ENCODE results near the gene SELPLG. TPM values are rescaled to one million over a fixed set of nuclear protein-coding genes. Genes with fewer than 3 reads are reported as not detected.
"Not testable (repeated sequence)": the region's sequence is repeated elsewhere in the genome, so short reads cannot be mapped to it uniquely, and the experiment has no call there.

The SELPLG gene
- total RNA-seq, 1 donor from 2014 or later, result 3.1 TPM

DNA sequence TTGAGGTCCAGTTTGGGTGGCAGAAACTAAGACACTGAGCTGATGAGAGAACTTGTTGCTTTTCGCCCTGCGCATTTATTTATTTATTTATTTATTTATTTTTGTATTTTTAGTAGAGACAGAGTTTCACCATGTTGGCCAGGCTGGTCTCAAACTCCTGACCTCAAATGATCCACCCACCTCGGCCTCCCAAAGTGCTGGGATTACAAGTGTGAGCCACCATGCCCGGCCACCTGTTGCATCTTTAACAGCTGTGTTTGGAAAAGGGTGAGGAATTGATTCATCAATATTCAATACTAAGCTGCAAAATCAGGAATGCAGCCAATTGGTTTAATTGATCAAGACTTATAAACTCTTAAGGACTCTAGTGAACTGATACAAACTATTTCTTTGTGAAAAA is 24.4 kb upstream of the SELPLG start:
- intact Hi-C loops (cut with DNase I); DNase-seq (ENCODE audit: low spot score): not testable (repeated sequence)

DNA sequence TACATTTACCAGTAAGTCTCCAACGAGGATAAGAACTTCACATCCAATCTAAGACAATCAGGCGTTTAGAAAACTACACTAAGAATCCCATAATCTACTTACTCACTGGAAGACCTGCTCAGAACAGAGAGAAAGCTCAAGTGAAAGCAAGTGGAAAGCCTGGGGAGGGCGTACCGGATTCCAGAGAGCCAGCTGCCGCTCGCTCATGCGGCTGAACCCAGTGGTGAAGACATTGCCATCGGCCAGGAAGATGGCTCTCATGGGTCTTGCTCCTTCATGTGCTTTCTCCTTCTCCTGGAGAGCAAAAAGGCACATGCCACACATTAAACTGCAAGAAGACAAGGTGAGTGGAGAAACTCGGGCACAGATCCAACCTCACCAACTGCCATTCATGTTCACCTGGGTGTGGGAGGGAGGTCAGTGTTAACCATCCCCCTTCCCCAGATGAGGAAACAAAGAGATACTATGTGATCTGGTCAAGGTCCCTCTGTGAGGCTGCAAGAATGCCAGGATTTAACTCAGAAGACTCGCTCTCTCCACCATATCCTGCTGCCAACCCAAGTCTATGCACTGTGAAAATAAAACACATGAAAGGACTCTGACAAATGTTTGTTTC is 23.5 kb upstream of the SELPLG start:
- no peak for DNase-seq (ENCODE audit: low spot score)
- intact Hi-C loops (cut with DNase I), result no loop called here

DNA sequence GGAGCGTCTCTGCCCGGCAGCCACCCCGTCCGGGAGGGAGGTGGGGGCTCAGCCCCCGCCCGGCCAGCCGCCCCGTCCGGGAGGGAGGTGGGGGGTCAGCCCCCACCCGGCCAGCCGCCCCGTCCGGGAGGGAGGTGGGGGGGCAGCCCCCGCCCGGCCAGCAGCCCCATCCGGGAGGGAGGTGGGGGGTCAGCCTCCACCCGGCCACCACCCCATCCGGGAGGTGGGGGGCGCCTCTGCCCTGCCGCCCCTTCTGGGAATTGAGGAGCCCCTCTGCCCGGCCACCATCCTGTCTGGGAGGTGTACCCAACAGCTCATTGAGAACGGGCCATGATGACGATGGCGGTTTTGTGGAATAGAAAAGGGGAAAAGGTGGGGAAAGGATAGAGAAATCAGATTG is 22.6 kb upstream of the SELPLG start:
- DNase-seq (ENCODE audit: low spot score); intact Hi-C loops (cut with DNase I): not testable (repeated sequence)

DNA sequence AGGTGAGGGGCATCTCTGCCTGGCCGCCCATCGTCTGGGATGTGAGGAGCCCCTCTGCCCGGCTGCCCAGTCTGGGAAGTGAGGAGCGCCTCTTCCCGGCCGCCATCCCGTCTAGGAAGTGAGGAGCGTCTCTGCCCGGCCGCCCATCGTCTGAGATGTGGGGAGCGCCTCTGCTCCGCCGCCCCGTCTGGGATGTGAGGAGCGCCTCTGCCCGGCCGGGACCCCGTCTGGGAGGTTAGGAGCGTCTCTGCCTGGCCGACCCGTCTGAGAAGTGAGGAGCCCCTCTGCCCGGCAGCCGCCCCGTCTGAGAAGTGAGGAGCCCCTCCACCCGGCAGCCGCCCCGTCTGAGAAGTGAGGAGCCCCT is 22.1 kb upstream of the SELPLG start:
- intact Hi-C loops (cut with DNase I); DNase-seq (ENCODE audit: low spot score): not testable (repeated sequence)

DNA sequence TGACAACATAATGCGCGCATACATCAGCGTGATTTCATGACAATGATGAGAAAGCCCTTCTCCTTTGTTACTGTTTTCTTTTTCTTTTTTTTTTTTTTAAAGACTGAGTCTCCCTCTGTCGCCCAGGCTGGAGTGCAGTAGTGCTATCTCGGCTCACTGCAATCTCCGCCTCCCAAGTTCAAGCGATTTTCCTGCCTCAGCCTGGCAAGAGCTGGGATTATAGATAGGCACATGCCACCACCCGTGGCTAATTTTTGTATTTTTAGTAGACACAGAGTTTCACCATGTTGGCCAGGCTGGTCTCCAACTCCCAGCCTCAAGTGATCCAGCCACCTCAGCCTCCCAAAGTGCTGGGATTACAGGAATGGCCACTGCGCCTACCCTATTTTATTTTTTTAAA is 20.9 kb upstream of the SELPLG start:
- DNase-seq (ENCODE audit: low spot score); intact Hi-C loops (cut with DNase I): not testable (repeated sequence)

DNA sequence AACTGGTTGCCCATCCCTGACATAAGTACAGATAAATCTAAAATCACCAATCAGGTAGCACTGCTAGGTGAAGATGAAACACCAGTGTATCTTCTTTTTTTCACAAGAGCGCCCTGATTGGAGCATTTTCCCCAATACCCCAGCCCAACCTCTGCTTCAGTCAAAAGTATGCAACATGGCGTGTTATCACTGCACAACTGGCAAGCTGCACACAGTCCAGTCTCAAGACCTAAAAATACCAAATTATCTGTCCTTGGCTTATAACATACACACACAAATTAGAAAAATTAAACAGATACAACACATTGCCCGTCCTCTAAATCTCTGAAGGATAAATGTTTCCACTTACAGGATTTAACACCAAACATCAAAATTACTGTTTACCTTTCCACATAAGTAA is 20.2 kb upstream of the SELPLG start:
- intact Hi-C loops (cut with DNase I), result no loop called here
- no peak for DNase-seq (ENCODE audit: low spot score)

DNA sequence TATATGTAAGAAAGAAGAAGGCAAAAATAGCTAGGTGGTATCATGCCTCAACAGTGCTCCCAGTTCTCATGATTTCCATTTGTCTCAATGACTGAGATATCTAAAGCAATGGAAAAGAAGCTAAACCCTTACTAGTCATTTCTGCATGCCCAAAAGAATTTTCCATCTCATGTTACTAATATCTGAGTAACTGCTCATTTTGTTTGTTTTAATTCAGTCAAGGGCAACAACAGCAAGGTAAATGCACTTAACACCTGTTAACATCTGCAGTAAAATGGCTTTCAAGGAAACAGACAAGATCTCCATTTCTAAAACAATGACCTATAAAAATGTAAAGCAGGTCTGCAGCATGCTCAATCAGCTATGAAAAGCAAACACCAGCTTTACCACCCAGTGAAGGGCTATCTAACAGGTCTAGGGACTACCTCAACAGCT is 19.4 kb upstream of the SELPLG start:
- DNase-seq (ENCODE audit: low spot score), result no peak
- intact Hi-C loops (cut with DNase I), result no loop called here

DNA sequence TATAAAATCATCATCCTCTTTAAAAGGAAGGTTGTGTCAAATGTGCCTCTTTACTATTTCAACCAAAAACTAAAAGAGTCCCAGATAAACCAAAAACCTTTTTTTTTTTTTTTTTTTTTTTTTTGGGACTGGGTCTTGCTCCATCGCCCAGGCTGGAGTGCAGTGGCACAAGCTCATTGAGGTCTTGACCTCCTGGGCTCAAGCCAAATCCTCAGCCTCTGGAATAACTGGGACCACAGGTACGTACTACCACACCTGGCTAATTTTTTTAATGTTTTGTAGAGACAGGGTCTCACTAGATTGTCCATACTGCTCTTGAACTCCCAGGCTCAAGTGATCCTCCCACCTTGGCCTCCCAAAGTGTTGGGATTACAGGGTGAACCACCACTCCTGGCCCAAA is 16.4 kb upstream of the SELPLG start:
- intact Hi-C loops (cut with DNase I), result no loop called here
- no peak for DNase-seq (ENCODE audit: low spot score)

DNA sequence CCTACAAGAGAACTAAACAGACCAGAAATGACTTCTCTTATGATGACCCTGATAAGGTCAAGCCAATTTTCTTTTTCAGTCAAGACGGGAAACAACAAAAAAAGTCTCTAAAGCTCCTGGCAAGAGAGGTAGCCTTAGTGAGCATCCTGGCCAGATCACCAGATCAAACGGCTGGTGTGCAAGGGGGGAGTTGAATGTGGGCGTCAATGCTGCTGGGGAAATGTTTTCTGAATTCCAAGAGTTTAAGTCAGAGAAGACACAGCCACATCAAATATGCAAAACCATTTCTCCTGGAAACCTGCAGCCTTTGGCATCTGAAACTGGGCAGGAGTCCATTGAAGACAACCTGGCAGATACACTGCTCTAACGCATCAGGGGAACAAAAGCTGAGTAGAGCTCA is 16.0 kb upstream of the SELPLG start:
- no peak for DNase-seq (ENCODE audit: low spot score)

DNA sequence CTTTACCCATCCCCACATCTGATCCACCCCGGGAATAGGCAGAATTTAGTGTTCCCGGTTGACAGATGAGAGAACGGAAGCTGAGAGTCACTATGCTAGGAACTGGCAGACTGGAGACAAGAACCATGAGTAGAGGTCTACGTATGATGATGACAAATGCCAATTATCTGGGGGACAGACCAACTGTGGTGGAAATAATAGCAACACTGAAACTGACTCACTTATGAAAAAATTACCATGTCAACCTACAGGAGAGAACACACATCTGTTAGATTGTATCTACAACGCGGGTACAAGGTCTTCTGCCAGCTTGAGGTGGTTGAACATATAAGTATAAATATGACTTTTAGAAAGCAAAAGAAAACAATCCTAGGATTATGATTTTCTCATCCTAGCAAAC is 15.4 kb upstream of the SELPLG start:
- DNase-seq (ENCODE audit: low spot score), result no peak
- intact Hi-C loops (cut with DNase I), result no loop called here

More for the DNA sequence above, 16.0 kb upstream of the SELPLG start:
- intact Hi-C loops (cut with DNase I), result no loop called here

DNA sequence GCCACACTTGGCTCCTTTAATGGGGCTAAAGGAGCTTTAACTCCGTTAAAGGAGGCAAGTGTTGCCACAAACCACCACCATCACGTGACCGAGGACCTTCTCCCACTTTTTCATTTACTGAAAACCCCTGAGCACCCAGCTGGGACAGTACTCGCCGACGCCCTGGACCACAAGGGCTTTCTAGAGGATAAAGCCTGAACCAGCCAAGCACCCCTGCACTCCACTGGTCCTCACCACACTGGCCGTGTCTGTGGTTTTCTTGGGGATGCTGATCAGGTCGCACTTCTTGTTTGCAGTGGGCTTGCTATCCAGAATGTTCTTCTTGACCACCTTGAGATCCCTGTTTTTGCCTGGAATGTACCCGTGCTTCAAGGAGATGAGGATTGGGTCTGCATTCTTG is 14.7 kb upstream of the SELPLG start:
- intact Hi-C loops (cut with DNase I), result no loop called here
- no peak for DNase-seq (ENCODE audit: low spot score)

DNA sequence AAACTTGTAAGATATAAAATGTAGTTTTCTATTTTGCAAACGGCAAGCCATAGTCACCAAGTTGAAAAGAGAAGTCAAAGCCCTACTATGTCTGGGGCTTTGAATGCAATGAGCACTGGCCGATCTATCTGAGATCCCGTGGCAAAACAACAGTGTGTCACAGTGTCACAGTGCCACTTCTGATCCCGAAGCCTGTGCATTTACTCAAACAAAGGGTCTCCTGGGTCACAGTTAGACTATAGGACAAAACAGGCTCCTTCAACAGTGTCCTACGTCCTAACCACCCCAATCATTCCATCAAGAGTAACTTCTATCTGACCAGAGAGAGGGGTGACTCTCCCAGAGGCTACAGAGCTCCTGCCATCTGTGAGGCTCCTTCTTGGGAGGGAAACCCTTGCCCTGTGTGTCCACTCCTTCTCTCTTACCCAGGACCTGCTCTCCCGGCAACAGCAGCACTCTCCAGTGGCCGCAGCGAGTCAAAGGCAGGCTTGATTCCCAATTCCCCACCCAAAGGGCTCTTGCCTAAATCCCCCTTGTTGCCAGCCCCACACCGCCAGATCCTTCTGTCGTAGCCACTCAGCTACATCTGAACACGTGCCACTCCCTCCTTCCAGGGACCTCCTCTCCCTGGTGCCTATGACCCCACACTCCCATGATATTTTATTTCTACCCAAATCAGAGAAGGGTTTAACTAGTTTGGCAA is 14.0 kb upstream of the SELPLG start:
- intact Hi-C loops (cut with DNase I), result no loop called here

DNA sequence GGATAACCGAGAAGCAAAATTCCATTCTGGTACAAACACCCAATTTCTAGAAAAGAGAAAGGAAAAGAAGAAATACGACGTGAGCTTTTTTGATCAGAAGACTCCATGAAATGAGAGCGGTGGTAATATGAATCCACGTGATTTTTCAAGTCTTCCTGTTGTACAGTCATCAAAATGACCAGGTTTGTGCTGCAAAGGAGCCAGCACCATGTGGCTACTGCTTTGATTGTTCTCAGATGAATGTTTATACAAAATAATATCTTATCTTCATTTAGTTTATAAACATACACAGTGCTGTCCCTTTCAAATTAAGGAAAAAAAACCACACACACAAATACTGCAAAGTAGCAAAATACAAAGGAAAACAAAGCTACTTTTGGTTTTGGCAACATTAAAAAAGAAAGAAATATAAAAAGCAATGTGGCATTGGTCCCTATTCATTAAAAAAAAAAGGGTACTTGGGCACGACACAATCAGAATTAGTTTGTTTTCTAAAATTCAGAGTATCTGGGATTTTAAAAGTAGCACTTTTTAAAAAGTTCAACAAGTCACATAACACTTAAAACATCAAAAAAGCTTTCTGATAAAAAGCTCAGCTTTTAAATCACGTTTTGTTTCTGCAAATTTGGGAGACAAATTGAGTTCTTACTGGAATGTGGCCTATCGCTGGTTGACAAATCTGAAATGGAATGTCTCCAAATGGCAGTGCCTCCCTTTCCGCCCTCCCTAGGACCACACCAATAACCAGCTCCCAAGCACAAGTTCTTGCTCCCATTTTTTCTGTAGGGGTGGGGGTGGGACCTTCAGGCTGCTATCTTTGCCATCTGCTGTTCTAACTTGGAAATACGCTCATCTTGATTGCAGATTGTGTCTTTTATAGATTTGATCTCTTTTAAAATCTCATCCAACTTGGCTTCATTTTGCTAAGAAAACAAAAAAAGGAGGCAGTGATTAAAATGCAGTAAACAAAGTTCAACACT is 13.2 kb upstream of the SELPLG start:
- intact Hi-C loops (cut with DNase I), result no loop called here
- no peak for DNase-seq (ENCODE audit: low spot score)

More for the DNA sequence above, 14.0 kb upstream of the SELPLG start:
- no peak for DNase-seq (ENCODE audit: low spot score)

DNA sequence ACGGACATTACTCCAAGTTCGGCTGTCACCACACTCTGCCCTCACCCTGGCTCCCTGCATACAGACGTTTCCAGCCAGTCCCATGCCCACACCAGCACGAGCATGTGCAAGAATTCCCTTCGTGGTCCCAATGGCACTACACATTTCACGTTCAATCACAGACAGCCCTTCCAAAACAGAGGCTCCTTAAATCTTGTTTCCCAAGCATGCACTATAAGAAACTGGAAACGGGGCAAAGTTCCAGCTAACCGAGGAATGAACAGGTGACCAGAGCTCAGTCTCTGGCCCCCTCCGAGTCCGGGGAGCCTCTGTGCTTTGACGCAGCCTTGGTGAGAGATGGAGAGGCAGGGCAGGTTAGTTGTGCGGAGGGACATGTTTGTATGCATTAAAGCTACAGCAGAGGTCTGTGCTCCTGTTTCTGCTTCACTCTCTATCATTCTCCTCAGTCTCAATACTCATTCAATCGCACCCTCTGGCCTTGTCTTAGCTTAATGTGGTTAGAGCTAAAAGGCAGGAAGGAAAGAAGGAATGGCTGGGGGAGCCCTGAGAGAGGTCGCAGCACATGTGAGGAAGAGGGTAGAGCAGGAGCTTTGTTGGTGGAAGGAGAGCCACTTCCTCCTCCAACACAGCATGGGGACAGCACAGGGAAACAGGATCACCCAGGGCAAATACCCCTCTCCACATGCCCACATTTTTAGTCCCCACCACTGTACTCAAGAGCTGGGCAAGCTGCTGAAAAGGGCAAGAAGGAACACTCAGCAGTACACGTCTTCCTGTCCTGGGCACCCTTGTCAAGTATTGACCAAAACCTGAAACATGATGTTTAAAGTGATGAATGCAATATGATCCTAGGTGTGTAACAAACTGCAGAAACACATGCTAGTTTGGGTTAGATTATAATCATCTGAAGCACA is 12.2 kb upstream of the SELPLG start:
- no peak for DNase-seq (ENCODE audit: low spot score)
- intact Hi-C loops (cut with DNase I), result no loop called here

DNA sequence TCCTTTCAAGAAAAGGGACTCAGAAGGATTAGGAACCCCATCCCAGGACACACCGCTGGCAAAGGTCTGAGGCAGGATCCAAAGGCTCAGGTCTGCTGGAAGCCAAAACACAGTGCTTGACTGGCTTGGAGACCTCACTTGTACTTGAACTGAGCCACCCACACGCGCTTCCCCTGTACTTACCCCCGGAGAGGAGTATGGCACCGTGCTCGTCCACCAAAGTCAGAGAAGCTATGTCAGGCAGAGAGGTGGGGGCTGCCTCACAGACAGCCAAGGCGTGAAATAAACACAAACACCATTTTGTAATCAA is 11.1 kb upstream of the SELPLG start:
- intact Hi-C loops (cut with DNase I), result no loop called here
- DNase-seq (ENCODE audit: low spot score), result no peak

DNA sequence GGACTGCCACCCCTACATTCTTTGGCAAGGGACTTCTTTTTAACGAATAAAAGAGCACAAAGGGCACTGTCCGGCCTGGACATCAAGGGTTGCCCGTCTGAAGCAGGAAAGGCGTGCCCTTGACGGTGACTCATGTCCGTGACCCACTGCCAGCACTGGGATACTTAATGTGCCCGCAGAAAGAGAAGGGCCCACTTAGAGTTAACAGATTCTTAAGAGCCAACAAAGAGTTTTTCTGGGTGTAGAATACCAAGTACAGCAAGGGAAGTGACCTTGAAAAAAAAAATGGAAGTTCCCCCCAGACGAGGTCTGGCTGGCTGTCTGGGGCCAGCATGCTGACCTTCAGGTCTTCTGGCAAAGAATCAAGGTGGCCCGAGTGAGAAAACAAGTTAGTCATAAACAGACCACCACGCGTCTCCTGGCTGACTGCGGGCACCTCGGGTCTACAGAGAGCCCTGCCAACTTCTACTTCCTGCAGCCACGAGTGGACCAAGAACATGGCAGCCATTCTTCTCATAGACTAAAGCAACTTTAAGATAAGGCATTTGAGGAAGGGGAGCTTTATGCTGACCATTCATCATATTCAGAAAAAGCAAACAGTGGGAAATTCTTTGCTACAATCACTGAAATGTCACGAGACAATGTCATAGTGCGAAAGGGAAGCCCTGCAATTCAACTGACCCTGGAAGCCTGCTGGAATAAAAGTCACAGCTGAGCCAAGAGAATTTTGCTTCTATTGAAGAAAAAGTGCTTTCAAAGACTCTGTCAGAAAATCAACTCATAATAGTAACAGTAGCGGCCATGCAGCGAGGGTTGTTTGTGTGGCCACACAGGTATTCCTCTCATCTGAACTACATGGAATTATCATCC is 10.5 kb upstream of the SELPLG start:
- no peak for DNase-seq (ENCODE audit: low spot score)
- intact Hi-C loops (cut with DNase I), result no loop called here

DNA sequence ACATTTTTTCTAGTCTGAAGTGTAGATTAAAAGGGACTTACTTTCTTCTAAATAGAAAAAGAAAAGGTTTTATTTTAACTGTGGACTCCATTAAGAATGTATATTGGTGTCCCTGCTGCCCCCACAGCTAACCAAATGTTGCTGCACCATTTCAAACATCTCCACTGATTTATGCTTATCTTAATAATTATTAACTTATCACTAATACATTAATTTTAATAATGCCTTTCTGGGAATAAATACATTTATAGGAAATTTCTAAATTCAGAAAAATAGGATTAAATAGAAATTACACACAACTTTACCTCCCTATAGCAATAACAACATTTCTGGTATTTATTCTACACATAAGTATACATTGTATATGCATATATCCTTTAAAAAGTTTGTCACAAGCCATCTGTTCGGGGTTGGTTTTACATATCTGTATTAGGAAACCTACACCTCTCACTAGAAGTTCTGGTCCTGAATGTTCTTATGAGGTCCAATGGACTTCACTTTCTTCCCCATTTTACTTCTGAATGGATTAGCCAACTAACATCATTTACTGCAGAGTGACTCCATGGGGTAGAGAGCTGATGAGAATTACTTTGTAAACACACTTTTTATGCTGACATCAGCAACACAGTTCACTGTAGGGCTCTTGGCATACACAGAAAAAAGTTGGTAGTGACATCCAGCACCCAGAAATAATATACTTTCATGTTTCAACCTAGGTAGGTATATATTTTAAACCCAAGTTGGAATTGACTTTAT is 9.4 kb upstream of the SELPLG start:
- DNase-seq (ENCODE audit: low spot score), result no peak
- intact Hi-C loops (cut with DNase I), result no loop called here

DNA sequence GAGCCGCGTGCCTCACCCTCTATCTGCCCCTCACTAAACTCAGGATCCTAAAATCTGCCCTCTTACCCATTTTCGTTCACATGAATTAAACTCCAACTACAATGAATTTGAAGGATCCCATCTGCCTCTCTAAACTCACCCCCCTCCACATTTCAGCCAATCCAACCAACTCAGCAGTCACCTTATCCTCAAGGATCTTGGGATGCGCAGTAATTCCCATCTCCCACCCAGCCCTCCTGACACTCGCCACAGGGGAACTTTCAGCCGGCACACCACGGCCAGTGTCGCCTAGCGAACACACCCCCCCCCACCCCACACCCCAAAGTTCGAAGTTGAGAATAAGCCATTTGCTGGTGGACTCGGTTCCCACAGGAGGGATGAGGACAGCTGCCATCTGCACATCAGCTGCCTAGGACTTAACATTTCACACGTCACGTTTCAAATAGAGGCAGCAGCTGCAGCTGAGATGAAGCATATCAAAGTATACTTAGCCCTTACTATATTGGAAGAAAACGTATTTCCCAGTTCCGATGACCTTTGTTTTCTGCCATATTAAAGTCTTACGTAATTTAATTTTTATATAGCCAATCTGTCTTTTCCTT is 8.7 kb upstream of the SELPLG start:
- intact Hi-C loops (cut with DNase I), result no loop called here

More for the DNA sequence above, 8.7 kb upstream of the SELPLG start:
- DNase-seq (ENCODE audit: low spot score), result no peak

Data from cardiac septum (tissue), 1 donor.